Heart right ventricle (tissue), 16 donors: ENCODE measurements around the gene BAIAP3. TPM values are rescaled to one million over a fixed set of nuclear protein-coding genes. Genes with fewer than 3 reads are reported as not detected.

ENCODE experiments used
- ATAC-seq, 8 donors: fragments of 200-7000 bp; cut with Tn5 transposase; one replicate each; pipeline ENCODE4 v1.9.1; 2020; ENCODE audit warnings: mild to moderate bottlenecking in 8 of 8, moderate library complexity in 8 of 8, moderate number of reproducible peaks in 1 of 8
- DNase-seq, 2 donors: peaks; one replicate each; pipeline ENCODE4 v3.0.0-alpha.2; 2020
- H3K27ac ChIP-seq, 10 donors: fragments of 200-600 bp; sonication (generic) in 2 of 10; one replicate each; pipeline versions ENCODE4 v1.5.0 to v1.8.0; 2020 to 2022; ENCODE audit warnings: mild to moderate bottlenecking in 3 of 10
- H3K27me3 ChIP-seq, 7 donors: fragments of 200-600 bp; one replicate each; pipeline ENCODE4 v1.8.0; 2021 to 2022; ENCODE audit warnings: mild to moderate bottlenecking in 2 of 7
- H3K36me3 ChIP-seq, 9 donors: fragments of 200-600 bp; sonication (generic) in 1 of 9; one replicate each; pipeline versions ENCODE4 v1.5.0 to v1.8.0; 2020 to 2022; ENCODE audit warnings: mild to moderate bottlenecking in 2 of 9
- H3K4me1 ChIP-seq, 9 donors: fragments of 200-600 bp; sonication (generic) in 1 of 9; one replicate each; pipeline versions ENCODE4 v1.5.0 to v1.8.0; 2020 to 2022; ENCODE audit warnings: mild to moderate bottlenecking in 4 of 9
- H3K4me3 ChIP-seq, 10 donors: fragments of 200-600 bp; sonication (generic) in 2 of 10; one replicate each; pipeline versions ENCODE4 v1.5.0 to v1.8.0; 2020 to 2022; ENCODE audit warnings: mild to moderate bottlenecking in 7 of 10, moderate library complexity in 2 of 10
- H3K9me3 ChIP-seq, 11 donors: fragments of 200-600 bp in 10 of 11; sonication (generic) in 2 of 11; one replicate each; pipeline versions ENCODE4 v1.5.0 to v1.8.0; 2013 to 2022; ENCODE audit warnings: mild to moderate bottlenecking in 2 of 11, control low read depth in 1 of 11, moderate library complexity in 1 of 11
- WGBS, 2 donors: extraction: QIAGEN DNeasy Blood & Tissue Kit; methylation state at CpG; one replicate each; pipeline ENCODE4 v1.1.7; 2013; ENCODE audit warnings: inconsistent platforms in 1 of 2; 5-methylcytosine and 5-hydroxymethylcytosine counted together
- intact Hi-C, 10 donors: fragments of 100-400 bp; cut with DNase I; formaldehyde crosslinking; loops; one replicate each; pipeline versions ENCODE4 v1.11.1 to v1.14.2; 2022
- polyA plus RNA-seq, 2 donors: library from polyadenylated mRNA; stranded (reverse); fragments of 200-250 nt; gene quantifications; one replicate each; pipeline ENCODE4 v1.2.3, GENCODE V29; 2013
- total RNA-seq, 10 donors: library from RNA; stranded (reverse); fragmentation: NEBNext Ultra II Directional in 3 of 10; extraction: Animal tissue kit (Norgen Biotek cat#: 25700) in 3 of 10; gene quantifications; one replicate each; pipeline versions ENCODE4 v1.2.1 to v1.2.4, GENCODE V29; 2021 to 2023
- TF ChIP-seq, protein P1 (sequence below), 9 donors: fragments of 200-600 bp; sonication (generic) in 2 of 9; IDR thresholded peaks; one replicate each; pipeline versions ENCODE4 v1.5.0 to v1.8.0; 2021 to 2022; ENCODE audit warnings: antibody characterized with exemption in 9 of 9, mild to moderate bottlenecking in 5 of 9, moderate library complexity in 1 of 9
- donor health status: Arrhythmogenic right ventricular cardiomyopathy.
- donor health status: ischemic (EF 13 %, LVEDD 7.1; RV severe dilation, severe dysfunction).
- donor health status: healthy with polysubstance abuse.
- donor health status: DM: no; HTN: yes; CAD: no.
- donor health status: DM: no; HTN: no; CAD: no.
- donor health status: ischemic (EF 25% LVEDD 6.9; RV normal size, moderate dysfunction).
- donor health status: ischemic (EF 25% LVEDD 5.7; RV mildly dilated, moderate dysfunction).
- donor health status: healthy.
- donor health status: DM: yes; HTN: yes; CAD: no.
- donor health status: Ischemic cardiomyopathy.
- donor health status: ischemic (EF 35%, LVEDD 5.7; RV mildly dilated, moderate dysfunction).
- donor health status: nonischemic (EF 11% LVEDD 7.7; RV severe dilation, severe dysfunction).
- donor health status: DM: yes; HTN: yes; CAD: no.
- donor health status: PGD.
- donor health status: ischemic (EF 29% LVEDD 5.4; RV normal size, mild dysfunction).
- donor health status: nonischemic (EF 23%, LVEDD 6.1; RV moderate dilation, normal function).

BAIAP3 gene
- total and polyA plus RNA-seq, 12 donors, result 0.37 to 6.8 (median 2.0) TPM

DNA sequence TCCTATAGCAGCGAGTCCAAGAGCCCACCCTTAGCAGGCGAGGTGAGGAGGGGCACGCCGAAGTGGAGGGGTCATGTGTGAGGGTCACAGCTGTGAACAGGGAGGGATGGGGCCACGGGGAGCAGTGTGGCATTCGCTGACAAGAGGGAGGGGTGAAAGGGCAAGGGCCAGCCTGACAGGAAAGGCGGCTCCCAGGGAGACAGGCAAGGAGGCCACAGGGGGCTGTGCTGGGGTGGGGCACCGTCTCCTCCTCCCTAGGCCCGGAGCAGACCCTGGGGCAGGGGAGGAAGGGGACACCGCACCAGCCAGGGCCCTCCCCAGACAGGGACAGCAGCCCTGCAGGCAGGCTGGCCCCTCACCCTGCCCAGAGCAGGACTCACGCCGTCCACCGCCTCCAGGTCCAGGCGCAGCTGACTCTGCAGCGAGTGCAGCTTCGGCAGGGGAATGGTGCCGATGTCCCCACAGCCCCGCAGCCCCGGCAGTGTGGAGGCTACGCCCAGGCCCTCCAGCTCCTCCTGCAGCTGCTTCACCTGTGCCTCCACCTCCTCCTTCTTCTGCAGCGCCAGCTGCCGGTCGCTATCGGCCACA is 33.4 kb downstream of the BAIAP3 start:
- peak in 1 of 2 donors; percentile 14 for DNase-seq
- Histone ChIP-seq H3K4me1 (no peaks in the 10 kb centered on the region), H3K27me3 (no peaks in the 10 kb centered on the region), H3K4me3 (no peak overlapping the region), H3K36me3 (peaks cover 0 to 91% (median 34%) of the 10 kb centered on the region in 9 donors), H3K27ac (no peak overlapping the region), H3K9me3 (no peaks in the 10 kb centered on the region)
- ATAC-seq, result no peak
- intact Hi-C loops, result no loop called here
- TF ChIP-seq, protein P1, sequence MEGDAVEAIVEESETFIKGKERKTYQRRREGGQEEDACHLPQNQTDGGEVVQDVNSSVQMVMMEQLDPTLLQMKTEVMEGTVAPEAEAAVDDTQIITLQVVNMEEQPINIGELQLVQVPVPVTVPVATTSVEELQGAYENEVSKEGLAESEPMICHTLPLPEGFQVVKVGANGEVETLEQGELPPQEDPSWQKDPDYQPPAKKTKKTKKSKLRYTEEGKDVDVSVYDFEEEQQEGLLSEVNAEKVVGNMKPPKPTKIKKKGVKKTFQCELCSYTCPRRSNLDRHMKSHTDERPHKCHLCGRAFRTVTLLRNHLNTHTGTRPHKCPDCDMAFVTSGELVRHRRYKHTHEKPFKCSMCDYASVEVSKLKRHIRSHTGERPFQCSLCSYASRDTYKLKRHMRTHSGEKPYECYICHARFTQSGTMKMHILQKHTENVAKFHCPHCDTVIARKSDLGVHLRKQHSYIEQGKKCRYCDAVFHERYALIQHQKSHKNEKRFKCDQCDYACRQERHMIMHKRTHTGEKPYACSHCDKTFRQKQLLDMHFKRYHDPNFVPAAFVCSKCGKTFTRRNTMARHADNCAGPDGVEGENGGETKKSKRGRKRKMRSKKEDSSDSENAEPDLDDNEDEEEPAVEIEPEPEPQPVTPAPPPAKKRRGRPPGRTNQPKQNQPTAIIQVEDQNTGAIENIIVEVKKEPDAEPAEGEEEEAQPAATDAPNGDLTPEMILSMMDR (IDR thresholded peaks at IDR 0.05), result no peak
- WGBS, 2 donors, result 88 to 90% methylated on average over 24 of the region's 24 CpGs

DNA sequence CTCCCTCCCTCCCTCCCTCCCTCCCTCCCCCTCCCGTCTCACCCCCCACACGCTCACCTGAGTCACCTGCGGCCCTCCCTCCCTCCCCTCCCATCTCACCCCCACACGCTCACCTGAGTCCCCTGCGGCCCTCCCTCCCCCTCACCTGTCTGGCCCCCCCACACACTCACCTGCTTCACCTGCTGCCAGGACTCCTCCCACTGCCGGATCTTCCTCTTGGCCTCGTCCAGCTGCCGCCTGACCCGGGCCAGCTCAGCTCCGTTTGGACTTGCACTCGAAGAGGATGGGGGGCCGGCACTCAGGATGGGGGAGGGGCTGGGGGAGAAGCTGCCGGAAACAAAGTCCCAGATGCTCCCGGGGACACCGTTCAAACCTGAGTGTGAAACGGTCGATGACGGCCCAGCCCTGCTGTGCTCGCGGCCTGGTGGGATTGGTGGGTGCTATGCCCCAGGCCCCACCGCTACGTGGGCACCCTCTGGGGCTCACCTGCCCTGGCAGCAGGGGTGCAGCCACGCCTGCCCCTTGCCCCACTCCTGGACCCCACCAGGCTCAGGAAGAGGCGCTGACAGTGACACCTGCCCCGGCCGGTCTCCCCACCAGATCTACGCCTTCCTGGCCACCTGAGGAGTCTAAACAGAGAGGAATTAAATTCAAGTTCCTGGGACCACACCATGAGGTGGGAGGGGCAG is 34.2 kb downstream of the BAIAP3 start:
- intact Hi-C loops, result no loop called here
- no peaks in the 10 kb centered on the region for H3K9me3 ChIP-seq
- TF ChIP-seq, protein P1 (IDR thresholded peaks at IDR 0.05), result no peak
- H3K4me3 ChIP-seq, result no peak overlapping the region
- ATAC-seq (no peak), DNase-seq (no peak)
- WGBS, 2 donors, result 86 to 87% methylated on average over 23 to 26 of the region's 27 CpGs
- no peak overlapping the region for H3K27ac ChIP-seq
- H3K27me3 ChIP-seq, result no peaks in the 10 kb centered on the region
- peaks cover 0 to 83% (median 26%) of the 10 kb centered on the region in 9 donors for H3K36me3 ChIP-seq
- no peaks in the 10 kb centered on the region for H3K4me1 ChIP-seq

DNA sequence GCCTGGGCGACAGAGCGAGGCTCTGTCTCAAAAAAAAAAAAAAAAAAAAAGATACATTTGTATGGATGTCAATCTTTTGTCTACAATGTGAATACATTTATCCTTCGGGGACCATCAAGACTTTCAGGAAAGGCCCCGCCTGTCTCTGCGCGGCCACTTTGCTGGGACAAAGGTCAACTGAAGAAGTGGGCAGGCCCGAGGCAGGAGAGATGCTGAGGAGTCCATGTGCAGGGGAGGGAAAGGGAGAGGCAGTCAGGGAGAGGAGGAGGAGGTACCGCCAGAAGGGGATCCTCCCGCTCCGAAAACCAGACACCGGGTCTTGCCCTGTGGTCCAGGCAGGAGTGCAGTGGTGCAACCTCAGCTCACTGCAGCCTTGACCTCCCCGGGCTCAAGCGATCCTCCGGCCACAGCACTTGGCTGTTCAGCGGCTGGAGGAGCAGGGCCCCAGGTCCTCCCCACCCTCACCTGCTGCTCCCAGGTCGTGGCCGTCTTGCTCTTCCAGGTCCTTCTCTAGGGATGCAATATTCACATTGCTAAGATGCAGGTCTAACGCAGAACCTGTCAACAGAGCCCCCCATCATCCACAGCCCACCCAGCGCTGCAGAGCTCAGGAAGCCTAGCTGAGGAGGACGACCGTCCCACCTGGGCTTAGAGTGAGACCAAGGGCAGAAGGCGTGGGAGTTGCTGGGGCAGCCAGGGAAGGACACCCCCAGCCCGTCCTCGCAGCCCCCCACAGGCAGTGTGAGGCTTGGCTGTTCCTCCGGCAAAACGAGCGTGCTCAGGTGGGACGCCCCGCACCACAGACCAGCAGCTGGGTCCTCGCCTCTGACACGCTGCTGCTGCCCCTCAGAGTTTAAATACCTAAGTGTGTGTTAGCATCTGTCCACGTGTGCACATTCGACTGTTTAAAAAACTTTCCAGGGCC is 37.9 kb downstream of the BAIAP3 start:
- ATAC-seq, result no peak
- no peaks in the 10 kb centered on the region for H3K27me3 ChIP-seq
- H3K27ac ChIP-seq, result no peak overlapping the region
- H3K9me3 ChIP-seq, result no peaks in the 10 kb centered on the region
- no peak for DNase-seq
- TF ChIP-seq, protein P1 (IDR thresholded peaks at IDR 0.05), result no peak
- H3K4me1 ChIP-seq, result no peaks in the 10 kb centered on the region
- intact Hi-C loops, result no loop called here
- peaks cover 0 to 61% (median 11%) of the 10 kb centered on the region in 9 donors for H3K36me3 ChIP-seq
- WGBS, 2 donors, result 88 to 94% methylated on average over 32 of the region's 33 CpGs
- no peak overlapping the region for H3K4me3 ChIP-seq

DNA sequence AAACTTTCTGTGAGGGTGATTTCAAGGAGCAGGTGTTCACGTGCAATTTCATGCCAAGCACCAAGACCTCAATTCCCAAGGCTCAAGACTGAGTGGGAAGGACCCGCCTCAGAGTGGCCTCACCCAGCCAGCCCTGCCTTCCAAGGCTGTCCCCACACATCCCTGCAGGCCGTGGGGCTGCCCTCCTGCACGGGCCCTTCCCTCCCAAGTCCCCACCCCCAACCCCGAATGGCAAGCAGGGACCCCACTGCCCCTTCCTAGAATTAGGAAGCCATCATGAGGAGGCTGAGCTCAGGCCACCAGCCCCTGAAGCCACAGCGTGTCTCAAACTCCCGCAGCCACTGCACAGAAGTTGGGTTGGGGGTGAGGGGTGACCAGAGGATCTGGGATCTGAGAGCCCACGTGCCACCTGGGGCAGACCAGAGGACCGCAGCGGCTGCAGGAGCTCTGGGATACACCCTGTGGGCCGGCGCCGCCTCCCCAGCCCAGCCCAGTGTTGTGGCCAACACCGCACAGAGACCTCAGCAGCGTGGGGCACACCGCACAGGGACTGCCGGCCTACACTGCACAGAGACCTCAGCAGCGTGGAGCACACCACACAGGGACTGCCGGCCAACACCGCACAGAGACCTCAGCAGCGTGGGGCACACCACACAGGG is 39.0 kb downstream of the BAIAP3 start:
- no peak for ATAC-seq
- intact Hi-C loops, result no loop called here
- WGBS, 2 donors, result 95% methylated on average over 15 to 17 of the region's 21 CpGs

More for the DNA sequence above, 39.0 kb downstream of the BAIAP3 start:
- no peaks in the 10 kb centered on the region for H3K9me3 ChIP-seq
- H3K4me1 ChIP-seq, result peaks cover 0 to 3% (median 0%) of the 10 kb centered on the region in 9 donors
- H3K27ac ChIP-seq, result no peak overlapping the region
- H3K36me3 ChIP-seq, result peaks cover 0 to 54% (median 3%) of the 10 kb centered on the region in 9 donors
- no peak overlapping the region for H3K4me3 ChIP-seq
- DNase-seq, result no peak
- TF ChIP-seq, protein P1 (IDR thresholded peaks at IDR 0.05), result no peak
- no peaks in the 10 kb centered on the region for H3K27me3 ChIP-seq
